ENCODE measurements around the gene ODF4. TPM values are rescaled to one million over a fixed set of nuclear protein-coding genes. Genes with fewer than 3 reads are reported as not detected.

ODF4 gene
- total RNA-seq, result not detected

- DNase-seq, result no peak
- no peak within 1 kb of the TSS for H3K27ac Mint-ChIP-seq
- peaks cover 5% of the 10 kb centered on the region for H3K27me3 Mint-ChIP-seq
- no peak within 1 kb of the TSS for H3K4me3 Mint-ChIP-seq
- H3K4me1 Mint-ChIP-seq, result peaks cover 16% of the 10 kb centered on the region
- no peaks in the 10 kb centered on the region for H3K9me3 Mint-ChIP-seq (ENCODE audit: low read depth)
- no peak for ATAC-seq
- H3K36me3 Mint-ChIP-seq, result no peaks in the 10 kb centered on the region
- CTCF ChIA-PET, result no interaction called here
Measured at GRCh38 chr17:8339540-8339939, at the start of gene ODF4. ODF4 (plus strand) TSS chr17:8339840; CDS start chr17:8340052, 212 bp downstream.

- Mint-ChIP-seq H3K27ac (peak overlapping the region; percentile 25), H3K4me3 (peak overlapping the region; percentile 90), H3K27me3 (no peaks in the 10 kb centered on the region), H3K4me1 (peaks cover 43% of the 10 kb centered on the region), H3K9me3 (ENCODE audit: low read depth) (no peaks in the 10 kb centered on the region), H3K36me3 (peaks cover 12% of the 10 kb centered on the region)
- CTCF ChIA-PET, result no interaction called here
- no peak for ATAC-seq
- no peak for DNase-seq
Measured at GRCh38 chr17:8290043-8290442, 49.6 kb upstream of the ODF4 start.

- Mint-ChIP-seq H3K9me3 (ENCODE audit: low read depth) (no peaks in the 10 kb centered on the region), H3K4me3 (no peak overlapping the region), H3K27ac (no peak overlapping the region), H3K4me1 (peaks cover 49% of the 10 kb centered on the region), H3K27me3 (no peaks in the 10 kb centered on the region), H3K36me3 (peaks cover 12% of the 10 kb centered on the region)
- DNase-seq (no peak), ATAC-seq (no peak)
- CTCF ChIA-PET, result interaction anchor here (1.5 kb wide), 1 partner anchor 236 kb away, joined by 3 read pairs; no protein-coding TSS in a partner anchor
Measured at GRCh38 chr17:8292639-8293395, 46.8 kb upstream of the ODF4 start.

GRCh38 chr17:8294361-8294760, 45.3 kb upstream of the ODF4 start:
- Mint-ChIP-seq H3K9me3 (ENCODE audit: low read depth) (no peaks in the 10 kb centered on the region), H3K4me3 (peak overlapping the region; percentile 90), H3K27me3 (no peaks in the 10 kb centered on the region), H3K4me1 (peaks cover 44% of the 10 kb centered on the region), H3K27ac (peak overlapping the region; percentile 95), H3K36me3 (peaks cover 10% of the 10 kb centered on the region)
- ATAC-seq, result no peak
- CTCF ChIA-PET, result interaction anchor here (1.1 to 3.0 kb wide), 7 partner anchors 9 to 305 kb away, joined by 3 to 20 read pairs (median 3); no protein-coding TSS in a partner anchor
- DNase-seq, result no peak

DNA sequence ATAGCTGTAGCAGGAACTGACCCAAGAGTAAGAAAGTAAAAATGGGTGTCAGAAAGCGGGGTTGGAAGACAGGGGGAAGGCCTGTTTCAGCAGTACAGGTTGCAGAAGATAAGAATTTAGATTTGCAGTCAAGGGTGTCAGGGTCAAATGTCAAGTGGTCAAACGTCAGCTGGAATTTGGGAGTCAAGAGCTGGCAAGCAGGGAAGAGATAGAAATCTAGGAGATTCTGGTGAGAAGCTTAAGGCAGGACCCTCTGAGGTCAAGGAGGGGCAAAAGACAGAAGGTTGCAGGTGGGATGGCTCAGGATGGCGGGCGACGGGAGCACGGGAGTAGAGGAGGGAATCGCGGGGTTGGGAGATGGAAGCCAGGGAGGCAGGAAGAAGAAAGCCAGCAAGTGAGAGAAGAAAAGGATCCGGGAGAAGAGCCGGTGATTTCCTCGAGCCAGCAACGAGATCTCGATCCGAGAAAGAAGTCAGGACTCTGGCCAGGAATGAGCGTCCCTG, 44.8 kb upstream of the ODF4 start:
- H3K4me3 Mint-ChIP-seq, result peak overlapping the region; percentile 90
- CTCF ChIA-PET, result interaction anchor here (1.0 to 3.0 kb wide), 16 partner anchors 9 to 305 kb away, joined by 3 to 20 read pairs (median 5); partner anchors contain the start of genes AURKB, CTC1 and PFAS
- no peaks in the 10 kb centered on the region for H3K27me3 Mint-ChIP-seq
- peak overlapping the region; percentile 95 for H3K27ac Mint-ChIP-seq
- H3K36me3 Mint-ChIP-seq, result peaks cover 10% of the 10 kb centered on the region
- DNase-seq (no peak), ATAC-seq (no peak)
- H3K4me1 Mint-ChIP-seq, result peaks cover 39% of the 10 kb centered on the region
- H3K9me3 Mint-ChIP-seq (ENCODE audit: low read depth), result no peaks in the 10 kb centered on the region

- Mint-ChIP-seq H3K4me3 (no peak overlapping the region), H3K27ac (peak overlapping the region; percentile 58)
Measured at GRCh38 chr17:8300226-8300625, 39.4 kb upstream of the ODF4 start.

GRCh38 chr17:8300627-8301242, 38.9 kb upstream of the ODF4 start:
- no peak overlapping the region for H3K4me3 Mint-ChIP-seq
- peak; percentile 92 for ATAC-seq
- DNase-seq, result peak; percentile 74
- H3K27me3 Mint-ChIP-seq, result no peaks in the 10 kb centered on the region
- peaks cover 11% of the 10 kb centered on the region for H3K4me1 Mint-ChIP-seq
- H3K27ac Mint-ChIP-seq, result peak overlapping the region; percentile 58
- no peaks in the 10 kb centered on the region for H3K9me3 Mint-ChIP-seq (ENCODE audit: low read depth)
- CTCF ChIA-PET, result interaction anchor here (0.6 to 2.6 kb wide), 23 partner anchors 10 to 240 kb away, joined by 3 to 22 read pairs (median 4); partner anchors contain the start of genes AURKB, BORCS6, CTC1 and RANGRF
- no peaks in the 10 kb centered on the region for H3K36me3 Mint-ChIP-seq

More at GRCh38 chr17:8300226-8300625, 39.4 kb upstream of the ODF4 start:
- H3K9me3 Mint-ChIP-seq (ENCODE audit: low read depth), result no peaks in the 10 kb centered on the region
- CTCF ChIA-PET, result interaction anchor here (0.9 to 2.6 kb wide), 16 partner anchors 10 to 240 kb away, joined by 3 to 22 read pairs (median 6); partner anchors contain the start of genes AURKB, BORCS6, CTC1 and RANGRF
- H3K4me1 Mint-ChIP-seq, result peaks cover 13% of the 10 kb centered on the region
- no peaks in the 10 kb centered on the region for H3K36me3 Mint-ChIP-seq
- no peak for ATAC-seq
- H3K27me3 Mint-ChIP-seq, result no peaks in the 10 kb centered on the region
- DNase-seq, result no peak

- H3K4me1 Mint-ChIP-seq, result no peaks in the 10 kb centered on the region
- H3K9me3 Mint-ChIP-seq (ENCODE audit: low read depth), result no peaks in the 10 kb centered on the region
- no peaks in the 10 kb centered on the region for H3K36me3 Mint-ChIP-seq
- peaks cover 13% of the 10 kb centered on the region for H3K27me3 Mint-ChIP-seq
- CTCF ChIA-PET, result no interaction called here
- ATAC-seq (no peak), DNase-seq (no peak)
- no peak overlapping the region for H3K4me3 Mint-ChIP-seq
- no peak overlapping the region for H3K27ac Mint-ChIP-seq
Measured at GRCh38 chr17:8310601-8311123, 29.0 kb upstream of the ODF4 start.

GRCh38 chr17:8311131-8311790, 28.4 kb upstream of the ODF4 start:
- no peaks in the 10 kb centered on the region for H3K4me1 Mint-ChIP-seq
- H3K27ac Mint-ChIP-seq, result no peak overlapping the region
- no peak overlapping the region for H3K4me3 Mint-ChIP-seq
- CTCF ChIA-PET, result no interaction called here
- H3K36me3 Mint-ChIP-seq, result no peaks in the 10 kb centered on the region
- no peak for ATAC-seq
- no peaks in the 10 kb centered on the region for H3K9me3 Mint-ChIP-seq (ENCODE audit: low read depth)
- peaks cover 16% of the 10 kb centered on the region for H3K27me3 Mint-ChIP-seq
- no peak for DNase-seq

DNA sequence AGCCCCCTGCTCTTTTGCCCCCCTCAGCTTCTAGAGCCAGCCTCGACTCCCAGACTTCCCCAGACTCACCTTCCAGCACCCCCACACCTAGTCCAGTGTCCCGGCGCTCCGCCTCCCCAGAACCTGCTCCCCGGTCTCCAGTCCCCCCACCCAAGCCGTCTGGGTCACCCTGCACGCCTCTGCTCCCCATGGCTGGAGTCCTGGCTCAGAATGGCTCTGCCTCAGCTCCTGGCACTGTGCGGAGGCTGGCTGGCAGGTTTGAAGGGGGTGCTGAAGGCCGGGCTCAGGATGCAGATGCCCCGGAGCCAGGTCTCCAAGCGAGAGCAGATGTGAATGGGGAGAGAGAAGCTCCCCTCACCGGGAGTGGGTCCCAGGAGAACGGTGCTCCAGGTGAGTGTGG, 27.4 kb upstream of the ODF4 start:
- CTCF ChIA-PET, result no interaction called here
- Mint-ChIP-seq H3K4me1 (no peaks in the 10 kb centered on the region), H3K4me3 (no peak overlapping the region), H3K9me3 (ENCODE audit: low read depth) (no peaks in the 10 kb centered on the region), H3K36me3 (no peaks in the 10 kb centered on the region), H3K27ac (no peak overlapping the region), H3K27me3 (peaks cover 18% of the 10 kb centered on the region)
- DNase-seq (no peak), ATAC-seq (no peak)

DNA sequence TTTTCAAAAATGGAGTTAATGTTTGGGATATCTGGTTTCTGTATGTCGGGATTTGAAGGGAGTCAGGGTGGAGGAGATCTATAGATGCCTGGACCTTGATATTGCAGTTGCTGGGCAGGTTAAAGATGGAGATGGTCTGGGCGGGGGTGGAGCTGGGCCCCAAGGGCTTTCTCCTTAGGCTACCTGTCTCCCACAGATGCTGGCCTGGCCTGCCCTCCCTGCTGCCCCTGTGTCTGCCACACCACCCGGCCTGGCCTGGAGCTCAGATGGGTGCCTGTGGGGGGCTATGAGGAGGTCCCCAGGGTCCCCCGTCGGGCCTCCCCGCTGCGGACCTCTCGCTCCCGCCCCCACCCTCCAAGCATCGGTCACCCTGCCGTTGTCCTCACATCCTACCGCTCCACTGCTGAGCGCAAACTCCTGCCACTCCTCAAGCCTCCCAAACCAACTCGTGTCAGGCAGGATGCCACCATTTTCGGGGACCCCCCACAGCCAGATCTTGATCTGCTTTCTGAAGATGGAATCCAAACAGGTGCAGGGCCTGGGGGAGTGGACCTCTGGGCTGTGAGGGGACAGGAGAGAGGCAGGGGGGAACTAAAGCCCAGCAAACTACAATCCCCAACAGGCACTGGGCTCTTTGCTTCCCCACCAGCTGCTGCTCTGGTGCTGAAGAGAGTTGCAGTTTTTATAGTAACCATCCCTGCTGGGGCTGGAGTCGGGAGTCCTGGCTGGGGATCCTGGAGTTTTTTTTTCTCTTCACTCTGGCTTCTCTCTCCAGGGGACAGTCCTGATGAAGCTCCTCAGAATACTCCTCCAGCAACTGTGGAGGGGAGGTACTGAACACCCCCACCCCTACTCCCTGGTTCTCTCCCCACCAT, 26.7 kb upstream of the ODF4 start:
- Mint-ChIP-seq H3K36me3 (no peaks in the 10 kb centered on the region), H3K4me3 (no peak overlapping the region), H3K9me3 (ENCODE audit: low read depth) (no peaks in the 10 kb centered on the region), H3K27me3 (peaks cover 18% of the 10 kb centered on the region), H3K4me1 (no peaks in the 10 kb centered on the region), H3K27ac (no peak overlapping the region)
- DNase-seq (no peak), ATAC-seq (no peak)
- CTCF ChIA-PET, result interaction anchor here (0.8 kb wide), 1 partner anchor 305 kb away, joined by 3 read pairs; no protein-coding TSS in a partner anchor

Data from activated CD8-positive, alpha-beta memory T cell treated with anti-CD3 and anti-CD28 coated beads, Interleukin-2, amount 10 ng/mL, durations not matched to agents 7 days and 5 days (primary cell).